ENCODE data around the gene PLD2. TPM values are rescaled to one million over a fixed set of nuclear protein-coding genes. Genes with fewer than 3 reads are reported as not detected.

The PLD2 gene
- polyA plus RNA-seq, 3 donors: 3.5 to 122 (median 4.0) TPM

DNA sequence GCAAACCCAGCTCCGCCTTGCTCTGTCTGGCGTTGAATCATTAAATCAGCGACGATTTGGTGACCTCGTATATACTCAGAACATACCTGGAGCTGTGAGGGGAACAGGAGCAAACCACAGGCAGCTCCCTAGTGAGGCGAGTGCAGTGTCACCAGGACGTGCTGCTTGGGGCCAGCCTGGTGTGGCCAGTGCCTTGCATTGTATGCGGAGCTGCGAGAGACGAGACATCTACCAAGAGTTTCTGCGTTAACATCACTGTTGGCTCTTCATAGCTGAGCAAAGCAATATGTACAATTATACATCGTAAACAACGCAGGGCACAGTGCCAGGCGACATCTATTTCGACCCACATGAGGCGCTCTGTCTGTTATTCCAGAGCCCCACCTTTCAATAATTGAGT, 54.1 kb downstream of the PLD2 start:
- H2AFZ ChIP-seq (ENCODE audit: insufficient read depth, low read depth, low read length, poor library complexity, severe bottlenecking): no peak overlapping the region
- H3K36me3 Mint-ChIP-seq: peaks cover 40 to 49% of the 10 kb centered on the region in 2 donors
- peaks cover 19% of the 10 kb centered on the region for H3K4me1 Mint-ChIP-seq
- H3K36me3 ChIP-seq (replicated peaks in 1 of 2; ENCODE audit: control insufficient read depth in 1 of 2, insufficient read depth in 2 of 2, low read length in 2 of 2): peaks cover 15 to 32% of the 10 kb centered on the region in 2 donors
- H3K9ac ChIP-seq (ENCODE audit: insufficient read depth, low read length, poor library complexity, severe bottlenecking): no peak overlapping the region
- no peak overlapping the region for H3K4me3 Mint-ChIP-seq
- H3K4me2 ChIP-seq (replicated peaks; ENCODE audit: extremely low read depth, low read length, poor library complexity, severe bottlenecking): no peak overlapping the region
- no peaks in the 10 kb centered on the region for H3K9me3 ChIP-seq (replicated peaks in 1 of 2; ENCODE audit: control insufficient read depth in 1 of 2, insufficient read depth in 1 of 2, low read length in 2 of 2)
- peaks cover 0 to 2% (median 0%) of the 10 kb centered on the region in 7 donors for H3K9me3 Mint-ChIP-seq
- H3K27me3 Mint-ChIP-seq (ENCODE audit: low read depth in 3 of 3): peaks cover 2 to 4% (median 3%) of the 10 kb centered on the region in 3 donors
- peaks cover 13 to 22% of the 10 kb centered on the region in 2 donors for H3K4me1 ChIP-seq (ENCODE audit: control insufficient read depth in 1 of 2, insufficient read depth in 2 of 2, low read length in 2 of 2)
- no peak for DNase-seq
- no peak overlapping the region for H3K27ac Mint-ChIP-seq
- TF ChIP-seq, protein P1, sequence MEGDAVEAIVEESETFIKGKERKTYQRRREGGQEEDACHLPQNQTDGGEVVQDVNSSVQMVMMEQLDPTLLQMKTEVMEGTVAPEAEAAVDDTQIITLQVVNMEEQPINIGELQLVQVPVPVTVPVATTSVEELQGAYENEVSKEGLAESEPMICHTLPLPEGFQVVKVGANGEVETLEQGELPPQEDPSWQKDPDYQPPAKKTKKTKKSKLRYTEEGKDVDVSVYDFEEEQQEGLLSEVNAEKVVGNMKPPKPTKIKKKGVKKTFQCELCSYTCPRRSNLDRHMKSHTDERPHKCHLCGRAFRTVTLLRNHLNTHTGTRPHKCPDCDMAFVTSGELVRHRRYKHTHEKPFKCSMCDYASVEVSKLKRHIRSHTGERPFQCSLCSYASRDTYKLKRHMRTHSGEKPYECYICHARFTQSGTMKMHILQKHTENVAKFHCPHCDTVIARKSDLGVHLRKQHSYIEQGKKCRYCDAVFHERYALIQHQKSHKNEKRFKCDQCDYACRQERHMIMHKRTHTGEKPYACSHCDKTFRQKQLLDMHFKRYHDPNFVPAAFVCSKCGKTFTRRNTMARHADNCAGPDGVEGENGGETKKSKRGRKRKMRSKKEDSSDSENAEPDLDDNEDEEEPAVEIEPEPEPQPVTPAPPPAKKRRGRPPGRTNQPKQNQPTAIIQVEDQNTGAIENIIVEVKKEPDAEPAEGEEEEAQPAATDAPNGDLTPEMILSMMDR (IDR thresholded peaks at IDR 0.05): no peak
- intact Hi-C loops (cut with micrococcal nuclease): no loop called here
- peaks cover 47% of the 10 kb centered on the region for H4K20me1 ChIP-seq (ENCODE audit: insufficient read depth, low read length)
- peaks cover 34% of the 10 kb centered on the region for H3K79me2 ChIP-seq (ENCODE audit: insufficient read depth, low read length)
- H3K4me3 ChIP-seq (replicated peaks in 1 of 3; ENCODE audit: low read depth in 2 of 3, low read length in 3 of 3): no peak overlapping the region
- H3K27me3 ChIP-seq (ENCODE audit: control insufficient read depth in 2 of 2, insufficient read depth in 2 of 2, low read length in 2 of 2): no peaks in the 10 kb centered on the region
- no peak overlapping the region for H3K27ac ChIP-seq (ENCODE audit: low read depth in 1 of 2, low read length in 2 of 2)
- WGBS (ENCODE audit: insufficient coverage): 97% methylated on average over 16 of the region's 16 CpGs

DNA sequence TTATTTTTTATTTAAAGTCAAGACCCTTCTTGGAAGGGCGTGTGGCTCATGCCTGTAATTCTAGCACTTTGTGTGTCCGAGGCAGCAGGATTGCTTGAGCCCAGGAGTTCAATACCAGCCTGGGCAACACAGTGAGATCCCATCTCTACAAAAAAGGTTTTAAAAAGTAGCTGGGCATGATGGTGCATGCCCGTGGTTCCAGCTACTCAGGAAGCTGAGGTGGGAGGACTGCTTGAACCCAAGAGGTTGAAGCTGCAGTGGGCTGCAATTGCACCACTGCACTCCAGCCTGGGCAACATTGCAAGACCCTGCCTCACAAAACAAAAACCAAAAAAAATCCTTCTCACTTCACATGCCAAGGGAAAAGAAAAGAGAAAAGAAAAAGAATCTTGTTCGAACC, 55.8 kb downstream of the PLD2 start:
- peaks cover 33% of the 10 kb centered on the region for H4K20me1 ChIP-seq (ENCODE audit: insufficient read depth, low read length)
- TF ChIP-seq, protein P1 (IDR thresholded peaks at IDR 0.05): no peak

More for the DNA sequence above, 55.8 kb downstream of the PLD2 start:
- peaks cover 12 to 21% of the 10 kb centered on the region in 2 donors for H3K36me3 ChIP-seq (replicated peaks in 1 of 2; ENCODE audit: control insufficient read depth in 1 of 2, insufficient read depth in 2 of 2, low read length in 2 of 2)
- peaks cover 25 to 42% of the 10 kb centered on the region in 2 donors for H3K36me3 Mint-ChIP-seq
- intact Hi-C loops (cut with micrococcal nuclease): no loop called here
- no peak overlapping the region for H3K4me3 ChIP-seq (replicated peaks in 1 of 3; ENCODE audit: low read depth in 2 of 3, low read length in 3 of 3)
- H3K9me3 Mint-ChIP-seq: peaks cover 0 to 2% (median 0%) of the 10 kb centered on the region in 7 donors
- WGBS (ENCODE audit: insufficient coverage): 100% methylated on average over 2 of the region's 4 CpGs
- no peak for DNase-seq
- H3K4me1 Mint-ChIP-seq: peaks cover 9% of the 10 kb centered on the region
- no peak overlapping the region for H3K9ac ChIP-seq (ENCODE audit: insufficient read depth, low read length, poor library complexity, severe bottlenecking)
- H3K4me2 ChIP-seq (replicated peaks; ENCODE audit: extremely low read depth, low read length, poor library complexity, severe bottlenecking): no peak overlapping the region
- H3K4me3 Mint-ChIP-seq: no peak overlapping the region
- H3K27ac Mint-ChIP-seq: peak overlapping the region in 2 of 7 donors; percentile 6 to 20
- peaks cover 0 to 5% (median 0%) of the 10 kb centered on the region in 3 donors for H3K27me3 Mint-ChIP-seq (ENCODE audit: low read depth in 3 of 3)
- H3K4me1 ChIP-seq (ENCODE audit: control insufficient read depth in 1 of 2, insufficient read depth in 2 of 2, low read length in 2 of 2): peaks cover 11 to 14% of the 10 kb centered on the region in 2 donors
- peaks cover 20% of the 10 kb centered on the region for H3K79me2 ChIP-seq (ENCODE audit: insufficient read depth, low read length)
- no peaks in the 10 kb centered on the region for H3K9me3 ChIP-seq (replicated peaks in 1 of 2; ENCODE audit: control insufficient read depth in 1 of 2, insufficient read depth in 1 of 2, low read length in 2 of 2)
- H3K27me3 ChIP-seq (ENCODE audit: control insufficient read depth in 2 of 2, insufficient read depth in 2 of 2, low read length in 2 of 2): no peaks in the 10 kb centered on the region
- H3K27ac ChIP-seq (ENCODE audit: low read depth in 1 of 2, low read length in 2 of 2): no peak overlapping the region
- no peak overlapping the region for H2AFZ ChIP-seq (ENCODE audit: insufficient read depth, low read depth, low read length, poor library complexity, severe bottlenecking)
